HG02943 (cell line): ENCODE results near the gene CD47.

Experiments used
- ATAC-seq: cut with Tn5 transposase; IDR thresholded peaks from one replicate; pipeline ENCODE4 v1.9.1; 2021; ENCODE audit warnings: mild to moderate bottlenecking, low read depth, moderate library complexity; ENCODE audit not compliant: unreplicated experiment

The CD47 gene

GRCh38 chr3:107994181-107994580 lies 96.7 kb downstream of the CD47 start:
- no peak for ATAC-seq

- ATAC-seq = no peak
Observed at GRCh38 chr3:107993771-107994170, 97.1 kb downstream of the CD47 start.
